GM12878 (cell line): ENCODE measurements around the gene FXYD7. TPM values are rescaled to one million over a fixed set of nuclear protein-coding genes. Genes with fewer than 3 reads are reported as not detected.

Source experiments
- ATAC-seq: fragments of 200-7000 bp; cut with Tn5 transposase; 3 replicates; pipeline ENCODE4 v1.9.1; 2020; ENCODE audit warnings: mild to moderate bottlenecking, moderate library complexity
- BruUV-seq: library from RNA; stranded (reverse); fragments of 400-500 nt; replicated peaks from 2 replicates; lab custom pipeline; 2021; lab: Mats Ljungman, UMichigan
- CTCF ChIA-PET: fragments of 300-600 bp; sonication (Branson Sonifier 250); formaldehyde crosslinking; extraction: SDS; loops from one replicate; lab custom pipeline; 2021; ENCODE audit warnings: inconsistent platforms; lab: Yijun Ruan, JAX
- POLR2A ChIA-PET: fragments of 350-600 bp; formaldehyde crosslinking; extraction: SDS; loops from one replicate; lab custom pipeline; 2021; ENCODE audit warnings: inconsistent platforms; lab: Charles Lee
- RAD21 ChIA-PET: fragments of 300-600 bp; sonication (Branson Sonifier 250); formaldehyde crosslinking; loops from one replicate; lab custom pipeline; 2023; ENCODE audit warnings: antibody characterized with exemption; ENCODE audit not compliant: unreplicated experiment; lab: Charles Lee
- SMC1A ChIA-PET: fragments of 300-600 bp; sonication (Branson Sonifier 250); formaldehyde crosslinking; loops from one replicate; lab custom pipeline; 2023; ENCODE audit not compliant: unreplicated experiment, uncharacterized antibody; lab: Charles Lee
- DNase-seq: peaks from one replicate; pipeline ENCODE4 v3.0.0-alpha.2; 2011; ENCODE audit warnings: low read depth, low spot score
- FAIRE-seq: peaks from 3 replicates; lab custom pipeline; 2011; peaks lifted over from hg19 to GRCh38; lab: Jason Lieb, UNC
- H2AFZ ChIP-seq: 2 replicates; pipeline ENCODE4 v1.6.0; 2011; ENCODE audit warnings: low read depth, low read length, control low read depth; ENCODE audit not compliant: control insufficient read depth
- H3K27ac ChIP-seq: 2 replicates; pipeline ENCODE4 v1.5.1; 2011; ENCODE audit warnings: control low read depth; ENCODE audit not compliant: control insufficient read depth, insufficient read depth
- H3K27me3 ChIP-seq, 2 experiments: replicated peaks in 1 of 2; 2 replicates each; pipeline versions ENCODE4 v1.6.0 to v1.6.1; 2011; ENCODE audit warnings: low read length in 1 of 2; ENCODE audit not compliant: control insufficient read depth in 2 of 2, insufficient read depth in 2 of 2
- H3K36me3 ChIP-seq, 2 experiments: 2 replicates each; pipeline ENCODE4 v1.5.1; 2011; ENCODE audit warnings: low read length in 1 of 2; ENCODE audit not compliant: control insufficient read depth in 2 of 2, insufficient read depth in 2 of 2
- H3K4me1 ChIP-seq: 2 replicates; pipeline ENCODE4 v1.6.1; 2011; ENCODE audit warnings: mild to moderate bottlenecking, low read length, moderate library complexity, mixed read lengths; ENCODE audit not compliant: control insufficient read depth, insufficient read depth
- H3K4me2 ChIP-seq: 2 replicates; pipeline ENCODE4 v1.6.0; 2011; ENCODE audit warnings: control low read depth; ENCODE audit not compliant: control insufficient read depth, insufficient read depth
- H3K4me3 ChIP-seq: fragments of 200-600 bp; sonication (generic); 2 replicates; pipeline ENCODE4 v1.5.1; 2016
- H3K79me2 ChIP-seq: 2 replicates; pipeline ENCODE4 v1.6.0; 2011; ENCODE audit warnings: low read length; ENCODE audit not compliant: control insufficient read depth, insufficient read depth
- H3K9ac ChIP-seq: 2 replicates; pipeline ENCODE4 v1.8.0; 2011; ENCODE audit warnings: low read length, control low read depth, mixed read lengths; ENCODE audit not compliant: control insufficient read depth, insufficient read depth
- H3K9me3 ChIP-seq: replicated peaks from 3 replicates; pipeline ENCODE4 v1.5.1; 2011; ENCODE audit warnings: mild to moderate bottlenecking, low read length; ENCODE audit not compliant: control insufficient read depth, insufficient read depth
- H4K20me1 ChIP-seq: 2 replicates; pipeline ENCODE4 v1.6.0; 2011; ENCODE audit not compliant: control insufficient read depth, insufficient read depth
- BACH1 ChIP-seq: fragments of 450-650 bp; IDR thresholded peaks from 2 replicates; pipeline ENCODE4 v1.6.1; 2017; ENCODE audit warnings: mild to moderate bottlenecking, borderline replicate concordance
- RAD21 ChIP-seq: IDR thresholded peaks from 2 replicates; pipeline ENCODE4 v1.6.1; 2011; ENCODE audit warnings: mild to moderate bottlenecking, low read depth, low read length, moderate library complexity; ENCODE audit not compliant: insufficient read depth
- RB1 ChIP-seq: fragments of 450-650 bp; formaldehyde crosslinking; IDR thresholded peaks from 2 replicates; pipeline ENCODE4 v1.6.1; 2017; ENCODE audit warnings: mild to moderate bottlenecking, borderline replicate concordance
- SMARCA5 ChIP-seq: fragments of 450-650 bp; IDR thresholded peaks from 2 replicates; pipeline ENCODE4 v1.6.1; 2017; ENCODE audit warnings: mild to moderate bottlenecking
- SMC3 ChIP-seq: IDR thresholded peaks from 2 replicates; pipeline ENCODE4 v1.6.1; 2011; ENCODE audit warnings: low read length, improper control_type of control experiment, borderline replicate concordance
- SP1 ChIP-seq: IDR thresholded peaks from one replicate; pipeline ENCODE4 v1.6.1; 2011; ENCODE audit warnings: low read depth, low read length
- TARDBP ChIP-seq: IDR thresholded peaks from 2 replicates; pipeline ENCODE4 v1.6.1; 2016; ENCODE audit warnings: borderline replicate concordance
- ZSCAN29 ChIP-seq: fragments of 450-650 bp; IDR thresholded peaks from 2 replicates; pipeline ENCODE4 v1.6.1; 2017; ENCODE audit warnings: mild to moderate bottlenecking, moderate library complexity
- WGBS: methylation state at CpG from one replicate; pipeline ENCODE4 v1.1.6; 2016; ENCODE audit warnings: low lambda C conversion rate; ENCODE audit not compliant: insufficient replicate concordance, insufficient coverage; ENCODE audit errors: missing lambda C conversion rate; 5-methylcytosine and 5-hydroxymethylcytosine counted together
- in situ Hi-C: fragments of 300-500 bp; cut with MboI; formaldehyde crosslinking; loops from 9 replicates; pipeline ENCODE4 v1.14.3; 2018; ENCODE audit warnings: mixed read lengths
- intact Hi-C: fragments of 100-400 bp; cut with micrococcal nuclease; formaldehyde crosslinking; loops from one replicate; pipeline ENCODE4 v1.14.2; 2022; ENCODE audit not compliant: unreplicated experiment
- polyA plus RNA-seq, 11 experiments: library from polyadenylated mRNA; depleted of rRNA in 4 of 11; unstranded in 6 of 11; stranded (reverse) in 5 of 11; fragments of >200 nt; fragmentation: Nextera tagmentation in 4 of 11; fragmentation: Illumina TruSeq in 1 of 11; extraction: Ambion mirVana in 4 of 11; extraction: Trizol in 1 of 11; gene quantifications; 1 replicate in 1 of 11; 2 replicates in 10 of 11; pipeline versions ENCODE4 v1.2.1 to v1.2.3, GENCODE V29; 2011 to 2016; ENCODE audit warnings: inconsistent platforms in 2 of 11, missing spikeins in 2 of 11, low read depth in 1 of 11
- total RNA-seq, 4 experiments: library from RNA; depleted of rRNA in 3 of 4; stranded (reverse); fragments of >200 nt in 3 of 4; fragmentation: Illumina TruSeq in 1 of 4; extraction: Trizol in 1 of 4; gene quantifications; 2 replicates each; pipeline versions ENCODE4 v1.2.1 to v1.2.3, GENCODE V29; 2013 to 2021
- TF ChIP-seq, protein P1 (sequence below), 3 experiments: IDR thresholded peaks in 2 of 3; conservative IDR thresholded peaks in 1 of 3; 2 replicates each; pipeline ENCODE4 v1.5.1; 2011; ENCODE audit warnings: low read depth in 3 of 3, low read length in 3 of 3, mild to moderate bottlenecking in 3 of 3, control low read depth in 2 of 3, moderate library complexity in 2 of 3, inconsistent platforms in 1 of 3, mixed read lengths in 1 of 3; ENCODE audit not compliant: control insufficient read depth in 2 of 3, insufficient read depth in 1 of 3; ENCODE audit errors: extremely low read depth in 1 of 3
- TF ChIP-seq, protein P2 (sequence below): fragments of 450-650 bp; IDR thresholded peaks from 2 replicates; pipeline ENCODE4 v1.6.1; 2014; ENCODE audit warnings: mild to moderate bottlenecking

The FXYD7 gene
- total and polyA plus RNA-seq, 10 of the 15 experiments (the other 5 are each of a cell fraction or from before 2014, with no cell fraction given), result 0.07 to 0.28 (median 0.12) TPM; not detected in 7

DNA sequence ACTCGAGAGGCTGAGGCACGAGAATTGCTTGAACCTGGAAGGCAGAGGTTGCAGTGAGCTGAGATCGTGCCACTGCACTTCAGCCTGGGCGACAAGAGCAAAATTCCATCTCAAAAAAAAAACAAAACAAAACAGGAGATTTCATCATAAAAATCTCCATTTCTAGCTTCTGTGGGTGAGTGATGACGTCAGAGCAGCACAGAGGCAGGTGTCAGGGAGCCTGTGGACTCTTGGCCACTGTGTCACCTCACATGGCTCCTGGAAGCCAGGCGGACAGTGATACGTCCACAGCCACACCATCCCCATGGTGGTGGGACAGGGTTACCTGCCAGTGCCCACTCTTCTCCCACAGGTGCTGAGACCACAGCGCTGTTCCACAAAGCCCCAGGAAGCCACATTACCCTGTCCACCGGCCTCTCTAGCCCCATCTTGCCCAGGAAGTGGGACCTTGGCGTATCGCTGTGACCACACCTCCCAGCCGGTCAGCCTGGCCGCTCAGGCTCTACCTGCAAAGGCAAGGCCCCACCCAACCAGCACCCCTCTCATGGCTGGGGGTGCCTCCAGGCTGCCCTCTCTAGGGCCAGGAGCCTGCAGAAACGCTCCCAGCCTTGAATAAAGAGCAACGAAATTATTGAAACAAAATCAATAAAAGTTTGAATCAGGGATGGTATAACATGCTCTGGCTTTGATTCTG lies 29.9 kb upstream of the FXYD7 start:
- CTCF ChIA-PET, result interaction anchor here (0.7 to 1.1 kb wide), 3 partner anchors 14 to 23 kb away, joined by 3 to 6 read pairs (median 4); no protein-coding TSS in a partner anchor
- in situ Hi-C loops (no loop called here), intact Hi-C loops (no loop called here)
- SMC1A ChIA-PET, result interaction anchor here (0.7 kb wide), 1 partner anchor 44 kb away, joined by 3 read pairs; no protein-coding TSS in a partner anchor
- no peak overlapping the region for H3K27ac ChIP-seq
- no peak overlapping the region for H3K4me3 ChIP-seq
- no peaks in the 10 kb centered on the region for H3K9me3 ChIP-seq
- 25% methylated on average over 15 of the region's 15 CpGs for WGBS
- no TSS peak for BruUV-seq
- H2AFZ ChIP-seq, result no peak overlapping the region
- RAD21 ChIA-PET, result interaction anchor here (1.3 to 1.4 kb wide), 2 partner anchors 28 to 104 kb away, joined by 4 read pairs; no protein-coding TSS in a partner anchor
- no peak overlapping the region for H3K4me2 ChIP-seq
- no peak for FAIRE-seq
- H3K9ac ChIP-seq, result no peak overlapping the region
- TF ChIP-seq BACH1, result no peak
- TF ChIP-seq, all 136 proteins: peak for 0
- Histone ChIP-seq H3K4me1 (no peaks in the 10 kb centered on the region), H3K79me2 (no peaks in the 10 kb centered on the region), H3K27me3 (peaks cover 0 to 2% of the 10 kb centered on the region in 2 experiments; a peak in 1 of 4 replicates), H3K36me3 (no peaks in the 10 kb centered on the region), H4K20me1 (no peaks in the 10 kb centered on the region)
- ATAC-seq, result no peak
- POLR2A ChIA-PET, result no interaction called here
- no peak for DNase-seq

DNA sequence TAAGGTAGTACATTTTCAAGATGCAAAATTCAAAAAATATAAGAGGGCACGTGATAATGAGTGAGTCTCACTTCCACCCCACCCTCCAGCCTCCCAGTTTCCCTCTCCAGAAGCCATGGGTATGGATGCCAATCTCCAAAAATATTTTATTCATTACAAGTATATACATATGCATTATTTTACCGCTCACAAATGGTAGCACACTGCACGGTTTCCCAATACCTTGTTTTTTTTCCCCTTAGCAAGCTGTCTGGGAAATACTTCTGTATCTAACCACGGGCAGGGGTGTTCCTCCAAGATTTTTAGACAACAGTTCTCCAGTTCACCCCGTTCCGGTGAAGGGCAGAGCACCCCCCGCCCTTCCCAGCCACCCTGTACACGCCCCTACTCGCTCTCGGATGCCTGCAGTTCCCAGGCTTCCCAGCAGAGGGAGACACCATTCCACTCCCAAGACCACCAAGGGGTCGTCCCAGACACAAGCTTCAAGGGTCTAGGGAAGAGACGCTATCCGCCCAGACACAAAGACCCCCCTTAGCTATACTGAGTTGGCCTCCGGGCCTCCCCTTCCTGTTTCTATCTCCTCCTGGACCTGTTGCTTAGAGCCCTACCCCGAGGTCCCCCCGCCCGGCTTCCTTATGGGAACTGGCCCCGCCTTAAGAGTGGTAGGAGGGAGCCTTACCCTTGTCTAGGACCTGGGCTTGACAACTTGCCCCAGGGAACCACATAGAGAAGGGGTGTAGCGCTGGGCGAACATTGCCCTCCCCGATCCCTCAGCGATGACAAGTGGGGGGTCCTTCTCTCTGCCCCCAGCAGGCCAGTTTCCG lies 28.5 kb upstream of the FXYD7 start:
- peak; percentile 90 for FAIRE-seq
- no peak for DNase-seq
- 26% methylated on average over 19 of the region's 23 CpGs for WGBS
- ATAC-seq, result peak; percentile 95
- H4K20me1 ChIP-seq, result no peaks in the 10 kb centered on the region
- no peaks in the 10 kb centered on the region for H3K79me2 ChIP-seq
- no TSS peak for BruUV-seq
- H3K9ac ChIP-seq, result no peak overlapping the region
- RAD21 ChIA-PET, result interaction anchor here (1.0 to 1.6 kb wide), 3 partner anchors 21 to 48 kb away, joined by 3 to 8 read pairs (median 3); no protein-coding TSS in a partner anchor
- H3K27me3 ChIP-seq, result peaks cover 0 to 2% of the 10 kb centered on the region in 2 experiments; a peak in 1 of 4 replicates
- H3K4me1 ChIP-seq, result no peaks in the 10 kb centered on the region
- no peaks in the 10 kb centered on the region for H3K9me3 ChIP-seq
- H3K4me3 ChIP-seq, result no peak overlapping the region
- no peaks in the 10 kb centered on the region for H3K36me3 ChIP-seq
- H3K4me2 ChIP-seq, result peak overlapping the region; percentile 48; the same call in 1 of the 2 replicates
- SMC1A ChIA-PET, result interaction anchor here (1.0 to 1.1 kb wide), 2 partner anchors 21 to 27 kb away, joined by 8 read pairs; no protein-coding TSS in a partner anchor
- in situ Hi-C loops, result no loop called here
- intact Hi-C loops, result loop anchor here (1.0 kb wide), 1 partner anchor 21 kb away; the partner anchor contains the start of gene LGI4
- POLR2A ChIA-PET, result interaction anchor here (0.5 kb wide), 1 partner anchor 171 kb away, joined by 5 read pairs; no protein-coding TSS in a partner anchor
- no peak overlapping the region for H3K27ac ChIP-seq
- H2AFZ ChIP-seq, result peak overlapping the region; percentile 72
- CTCF ChIA-PET, result interaction anchor here (0.8 to 6.4 kb wide), 11 partner anchors 8 to 133 kb away, joined by 3 to 75 read pairs (median 4); partner anchors contain the start of genes FXYD7 and LGI4
- TF ChIP-seq RB1, result peak; percentile 28; the same call in 1 of the 2 replicates
- TF ChIP-seq TARDBP, result no peak
- peak; percentile 80; the same call in 1 of the 2 replicates for TF ChIP-seq SMC3
- TF ChIP-seq, protein P1, sequence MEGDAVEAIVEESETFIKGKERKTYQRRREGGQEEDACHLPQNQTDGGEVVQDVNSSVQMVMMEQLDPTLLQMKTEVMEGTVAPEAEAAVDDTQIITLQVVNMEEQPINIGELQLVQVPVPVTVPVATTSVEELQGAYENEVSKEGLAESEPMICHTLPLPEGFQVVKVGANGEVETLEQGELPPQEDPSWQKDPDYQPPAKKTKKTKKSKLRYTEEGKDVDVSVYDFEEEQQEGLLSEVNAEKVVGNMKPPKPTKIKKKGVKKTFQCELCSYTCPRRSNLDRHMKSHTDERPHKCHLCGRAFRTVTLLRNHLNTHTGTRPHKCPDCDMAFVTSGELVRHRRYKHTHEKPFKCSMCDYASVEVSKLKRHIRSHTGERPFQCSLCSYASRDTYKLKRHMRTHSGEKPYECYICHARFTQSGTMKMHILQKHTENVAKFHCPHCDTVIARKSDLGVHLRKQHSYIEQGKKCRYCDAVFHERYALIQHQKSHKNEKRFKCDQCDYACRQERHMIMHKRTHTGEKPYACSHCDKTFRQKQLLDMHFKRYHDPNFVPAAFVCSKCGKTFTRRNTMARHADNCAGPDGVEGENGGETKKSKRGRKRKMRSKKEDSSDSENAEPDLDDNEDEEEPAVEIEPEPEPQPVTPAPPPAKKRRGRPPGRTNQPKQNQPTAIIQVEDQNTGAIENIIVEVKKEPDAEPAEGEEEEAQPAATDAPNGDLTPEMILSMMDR (IDR thresholded peaks at IDR 0.05 in 2 of 3, conservative IDR thresholded peaks at IDR 0.05 in 1 of 3; ENCODE audit: control insufficient read depth in 2 of 3, extremely low read depth in 1 of 3, insufficient read depth in 1 of 3, low read depth in 3 of 3, low read length in 3 of 3), result peak; percentile 86 to 99 (median 97)
- TF ChIP-seq RAD21, result peak; percentile 72
- TF ChIP-seq, protein P2, sequence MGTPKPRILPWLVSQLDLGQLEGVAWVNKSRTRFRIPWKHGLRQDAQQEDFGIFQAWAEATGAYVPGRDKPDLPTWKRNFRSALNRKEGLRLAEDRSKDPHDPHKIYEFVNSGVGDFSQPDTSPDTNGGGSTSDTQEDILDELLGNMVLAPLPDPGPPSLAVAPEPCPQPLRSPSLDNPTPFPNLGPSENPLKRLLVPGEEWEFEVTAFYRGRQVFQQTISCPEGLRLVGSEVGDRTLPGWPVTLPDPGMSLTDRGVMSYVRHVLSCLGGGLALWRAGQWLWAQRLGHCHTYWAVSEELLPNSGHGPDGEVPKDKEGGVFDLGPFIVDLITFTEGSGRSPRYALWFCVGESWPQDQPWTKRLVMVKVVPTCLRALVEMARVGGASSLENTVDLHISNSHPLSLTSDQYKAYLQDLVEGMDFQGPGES, result no peak
- 0 out of 2 replicates have a peak, but pooled peaks have one; percentile 18 for TF ChIP-seq SMARCA5
- TF ChIP-seq SP1, result no peak
- no peak for TF ChIP-seq ZSCAN29
